NB4 (cell line): ENCODE data around the gene EIF2B2.

Experiments
- POLR2A ChIP-seq: IDR thresholded peaks from 2 replicates; pipeline ENCODE4 v1.6.1; 2011; ENCODE audit warnings: mild to moderate bottlenecking; ENCODE audit not compliant: insufficient read length; ENCODE audit errors: extremely low read depth
- TF ChIP-seq, protein P1 (sequence below): IDR thresholded peaks from 2 replicates; pipeline ENCODE4 v1.6.1; 2011; ENCODE audit warnings: low read depth, low read length
- TF ChIP-seq, protein P2 (sequence below): IDR thresholded peaks from one replicate; pipeline ENCODE4 v1.5.1; 2012; ENCODE audit warnings: low read depth, low read length

DNA sequence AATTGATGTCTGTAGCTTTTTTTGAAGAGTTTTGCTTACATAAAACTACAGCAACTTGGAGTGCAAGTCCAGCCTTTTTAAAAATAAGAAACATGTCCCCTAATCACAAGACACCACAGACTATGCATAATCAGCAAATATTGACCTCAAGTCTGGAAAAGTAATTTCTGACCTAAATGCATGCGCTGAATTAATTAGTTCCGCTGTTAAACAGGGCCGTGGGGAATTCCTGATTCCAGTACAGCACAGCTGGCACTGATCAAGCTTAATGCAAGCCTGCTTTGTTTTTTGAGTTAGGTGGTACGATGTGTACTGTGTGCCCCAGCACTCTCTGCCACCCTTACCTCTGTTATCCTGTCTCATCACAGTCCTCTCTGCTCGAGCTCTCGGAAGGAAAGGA lies 39.3 kb downstream of the EIF2B2 start:
- TF ChIP-seq POLR2A: no peak
- TF ChIP-seq, protein P1, sequence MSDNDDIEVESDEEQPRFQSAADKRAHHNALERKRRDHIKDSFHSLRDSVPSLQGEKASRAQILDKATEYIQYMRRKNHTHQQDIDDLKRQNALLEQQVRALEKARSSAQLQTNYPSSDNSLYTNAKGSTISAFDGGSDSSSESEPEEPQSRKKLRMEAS: no peak
- TF ChIP-seq, protein P2, sequence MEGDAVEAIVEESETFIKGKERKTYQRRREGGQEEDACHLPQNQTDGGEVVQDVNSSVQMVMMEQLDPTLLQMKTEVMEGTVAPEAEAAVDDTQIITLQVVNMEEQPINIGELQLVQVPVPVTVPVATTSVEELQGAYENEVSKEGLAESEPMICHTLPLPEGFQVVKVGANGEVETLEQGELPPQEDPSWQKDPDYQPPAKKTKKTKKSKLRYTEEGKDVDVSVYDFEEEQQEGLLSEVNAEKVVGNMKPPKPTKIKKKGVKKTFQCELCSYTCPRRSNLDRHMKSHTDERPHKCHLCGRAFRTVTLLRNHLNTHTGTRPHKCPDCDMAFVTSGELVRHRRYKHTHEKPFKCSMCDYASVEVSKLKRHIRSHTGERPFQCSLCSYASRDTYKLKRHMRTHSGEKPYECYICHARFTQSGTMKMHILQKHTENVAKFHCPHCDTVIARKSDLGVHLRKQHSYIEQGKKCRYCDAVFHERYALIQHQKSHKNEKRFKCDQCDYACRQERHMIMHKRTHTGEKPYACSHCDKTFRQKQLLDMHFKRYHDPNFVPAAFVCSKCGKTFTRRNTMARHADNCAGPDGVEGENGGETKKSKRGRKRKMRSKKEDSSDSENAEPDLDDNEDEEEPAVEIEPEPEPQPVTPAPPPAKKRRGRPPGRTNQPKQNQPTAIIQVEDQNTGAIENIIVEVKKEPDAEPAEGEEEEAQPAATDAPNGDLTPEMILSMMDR: no peak
